Large intestine (tissue), 3 donors: ENCODE data around the gene FAM72A. TPM values are rescaled to one million over a fixed set of nuclear protein-coding genes. Genes with fewer than 3 reads are reported as not detected.
A peak's percentile ranks its signal among the peaks of the same experiment; 100 is the strongest.
"Not testable (repeated sequence)": the region's sequence is repeated elsewhere in the genome, so short reads cannot be mapped to it uniquely, and the experiment has no call there.

Source experiments
- DNase-seq, 2 donors: peaks; one replicate each; pipeline versions ENCODE4 v3.0.0 to v3.0.0-alpha.2; 2013
- H3K27ac ChIP-seq: one replicate; pipeline ENCODE4 v1.5.1; 2013; ENCODE audit warnings: low read length
- H3K27me3 ChIP-seq: 2 replicates; pipeline ENCODE4 v1.6.1; 2013; ENCODE audit warnings: low read length; ENCODE audit not compliant: control insufficient read depth, insufficient read depth
- H3K36me3 ChIP-seq: 2 replicates; pipeline ENCODE4 v1.6.1; 2013; ENCODE audit warnings: low read length; ENCODE audit not compliant: control insufficient read depth, insufficient read depth
- H3K4me1 ChIP-seq: one replicate; pipeline ENCODE4 v1.6.1; 2013; ENCODE audit warnings: low read length; ENCODE audit not compliant: control insufficient read depth, insufficient read depth
- H3K4me3 ChIP-seq: one replicate; pipeline ENCODE4 v1.5.1; 2013; ENCODE audit warnings: low read length
- H3K9me3 ChIP-seq: one replicate; pipeline ENCODE4 v1.6.1; 2013; ENCODE audit warnings: mild to moderate bottlenecking, low read depth, low read length, moderate library complexity; ENCODE audit not compliant: control insufficient read depth
- WGBS: methylation state at CpG from one replicate; pipeline ENCODE4 v1.1.5; 2013; ENCODE audit warnings: low lambda C conversion rate; ENCODE audit not compliant: insufficient coverage; 5-methylcytosine and 5-hydroxymethylcytosine counted together
- polyA plus RNA-seq: library from polyadenylated mRNA; unstranded; fragments of 120-200 nt; gene quantifications from one replicate; pipeline ENCODE4 v1.2.1, GENCODE V29; 2013

The FAM72A gene
- polyA plus RNA-seq, 1 donor: 3.3 TPM

DNA sequence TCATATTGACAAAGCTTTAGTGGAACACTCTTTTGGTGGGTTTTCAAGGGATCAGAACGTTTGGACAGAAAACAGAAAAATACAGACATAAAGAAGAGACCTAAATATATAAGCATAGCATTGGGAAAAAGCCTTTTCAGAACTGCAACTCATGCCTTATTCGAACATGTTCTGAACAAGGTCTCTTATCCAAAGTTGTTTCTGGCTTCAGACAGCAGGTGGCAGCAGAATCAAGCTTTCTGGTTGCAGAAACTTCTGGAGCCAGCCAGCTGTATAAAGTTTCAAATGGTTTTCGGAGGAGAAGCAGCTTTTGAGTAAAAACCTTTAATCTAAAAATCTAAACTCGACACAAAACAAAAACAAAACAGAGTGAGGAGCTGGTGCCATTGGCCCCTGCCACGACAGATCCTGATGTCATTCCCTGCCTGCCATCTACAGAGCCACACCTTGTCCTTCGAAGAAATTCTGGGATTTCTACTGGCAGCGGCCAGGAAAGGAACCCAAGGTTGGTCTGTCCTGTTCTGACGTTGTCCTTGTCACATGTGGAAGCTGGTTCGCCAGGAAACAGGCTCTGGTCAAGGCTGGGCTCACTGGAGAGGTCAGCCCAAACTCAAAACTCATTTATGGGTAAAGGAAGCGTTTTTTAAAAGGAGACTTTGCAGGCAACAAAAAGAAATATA is 35.1 kb downstream of the FAM72A start:
- not testable (repeated sequence) for H3K36me3 ChIP-seq

DNA sequence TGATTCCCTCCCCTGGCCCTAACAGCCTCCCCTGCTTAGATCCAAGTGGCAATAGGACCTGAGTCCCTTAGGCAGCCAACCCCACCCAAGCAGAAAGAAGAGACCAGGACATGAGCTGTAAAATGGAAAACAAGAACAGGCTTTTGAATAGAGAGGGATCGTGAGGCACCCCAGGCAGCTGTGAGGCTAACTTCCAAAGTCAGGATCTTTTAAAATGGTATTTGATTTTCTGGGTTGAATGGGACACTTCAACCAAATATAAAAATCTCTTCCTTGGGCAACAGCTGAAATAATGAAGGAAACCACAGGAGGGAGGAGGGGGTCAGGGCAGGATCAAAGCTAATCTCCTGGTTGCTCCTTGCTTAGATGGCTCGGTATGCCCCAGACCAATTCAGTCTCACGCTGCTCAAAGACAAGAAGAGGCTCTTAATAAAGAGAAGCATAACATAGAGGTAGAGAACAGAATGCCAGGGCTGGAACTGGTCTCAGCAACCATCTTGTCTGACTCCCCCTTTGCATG is 56.8 kb downstream of the FAM72A start:
- no peaks in the 10 kb centered on the region for H3K9me3 ChIP-seq
- no peak overlapping the region for H3K4me3 ChIP-seq
- H3K27me3 ChIP-seq: no peaks in the 10 kb centered on the region
- no peak for DNase-seq
- H3K4me1 ChIP-seq: no peaks in the 10 kb centered on the region
- H3K36me3 ChIP-seq: no peaks in the 10 kb centered on the region
- 80% methylated on average over 1 of the region's 3 CpGs for WGBS
- no peak overlapping the region for H3K27ac ChIP-seq

More for the DNA sequence above, 35.1 kb downstream of the FAM72A start:
- H3K27ac ChIP-seq, DNase-seq, H3K4me1 ChIP-seq, H3K4me3 ChIP-seq, H3K9me3 ChIP-seq, H3K27me3 ChIP-seq: not testable (repeated sequence)
- 0% methylated on average over 1 of the region's 10 CpGs for WGBS

GRCh38 chr1:206144605-206145004 is 58.0 kb downstream of the FAM72A start:
- Histone ChIP-seq H3K27me3 (no peaks in the 10 kb centered on the region), H3K27ac (no peak overlapping the region), H3K9me3 (no peaks in the 10 kb centered on the region), H3K4me3 (no peak overlapping the region), H3K4me1 (no peaks in the 10 kb centered on the region), H3K36me3 (no peaks in the 10 kb centered on the region)
- DNase-seq: peak in 1 of 2 donors; percentile 10
- WGBS: no CpG with 5 or more reads among the region's 2 CpGs

DNA sequence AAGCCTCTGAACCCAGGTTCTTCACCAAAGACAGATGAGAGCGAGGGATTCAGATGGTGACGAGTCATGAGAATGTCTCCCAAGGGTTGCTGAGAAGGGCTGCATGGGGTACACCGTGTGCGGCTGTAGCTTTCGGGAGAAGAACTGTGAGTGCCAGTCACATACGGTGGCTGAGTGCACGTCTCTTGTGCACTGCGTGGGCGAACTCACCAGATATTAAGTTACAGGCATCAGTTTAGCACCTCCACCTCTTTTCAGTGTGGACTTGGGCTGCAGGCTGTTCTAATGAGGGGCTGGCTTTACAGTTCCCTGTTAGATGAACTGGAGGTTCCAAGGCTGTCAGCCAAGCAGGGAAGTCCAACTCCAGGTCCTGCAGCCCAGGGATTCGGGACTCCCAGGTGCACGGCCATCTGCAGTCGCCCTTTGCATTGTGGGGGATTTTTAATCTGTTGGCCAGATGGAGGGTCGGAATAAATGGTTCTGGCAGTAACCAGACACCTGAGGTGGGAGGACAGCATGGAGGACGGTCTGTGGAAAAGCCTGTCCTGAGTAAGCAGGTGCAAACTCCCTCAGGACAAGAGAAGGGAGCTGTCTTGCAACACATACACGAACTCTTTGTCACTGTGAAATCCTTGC is 59.0 kb downstream of the FAM72A start:
- no peak overlapping the region for H3K27ac ChIP-seq
- no peaks in the 10 kb centered on the region for H3K4me1 ChIP-seq
- no peak for DNase-seq
- no peak overlapping the region for H3K4me3 ChIP-seq
- no CpG with 5 or more reads among the region's 15 CpGs for WGBS
- H3K9me3 ChIP-seq: no peaks in the 10 kb centered on the region
- H3K36me3 ChIP-seq: no peaks in the 10 kb centered on the region
- H3K27me3 ChIP-seq: no peaks in the 10 kb centered on the region

DNA sequence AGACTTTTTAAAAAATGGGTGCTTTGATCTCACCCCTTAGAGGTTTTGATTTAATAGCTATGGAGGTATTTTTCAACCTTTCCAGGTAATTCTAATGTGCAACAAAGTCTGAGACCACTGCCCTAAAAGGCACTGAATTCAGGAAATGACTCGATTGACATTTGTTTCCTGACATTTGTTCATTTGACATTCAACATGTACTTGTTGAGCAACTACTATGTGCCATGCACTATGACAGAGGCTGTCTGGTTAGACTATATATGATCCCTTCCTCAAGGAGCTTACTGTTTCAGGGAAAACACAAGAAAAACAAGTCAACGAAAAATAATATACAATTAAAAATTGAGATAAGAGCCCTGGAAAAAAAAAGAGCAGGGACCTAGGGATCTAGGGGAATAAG is 59.9 kb downstream of the FAM72A start:
- H3K36me3 ChIP-seq: no peaks in the 10 kb centered on the region
- no peak for DNase-seq
- H3K4me3 ChIP-seq: no peak overlapping the region
- no peaks in the 10 kb centered on the region for H3K9me3 ChIP-seq
- H3K27ac ChIP-seq: no peak overlapping the region
- 60% methylated on average over 1 of the region's 2 CpGs for WGBS
- no peaks in the 10 kb centered on the region for H3K4me1 ChIP-seq
- H3K27me3 ChIP-seq: no peaks in the 10 kb centered on the region

DNA sequence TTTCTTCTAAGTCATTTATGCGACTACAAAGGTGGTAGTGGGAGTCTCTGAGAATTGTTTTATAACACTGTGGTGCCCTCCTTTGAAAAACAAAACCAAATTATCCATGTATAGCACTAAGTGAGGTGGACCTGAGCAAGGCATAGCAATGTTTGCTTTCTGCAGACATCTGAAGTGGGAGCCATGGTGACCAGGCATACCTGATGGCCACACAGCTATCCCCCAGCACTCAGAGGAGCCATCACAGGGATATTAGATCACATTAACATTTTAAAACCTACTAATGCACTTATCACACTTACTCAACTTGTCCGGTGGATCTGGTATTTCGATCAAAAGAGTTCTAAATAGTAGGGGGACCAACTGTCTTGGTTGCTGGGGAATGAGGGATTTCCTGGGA is 60.6 kb downstream of the FAM72A start:
- H3K9me3 ChIP-seq: no peaks in the 10 kb centered on the region
- WGBS: no CpG with 5 or more reads among the region's 3 CpGs
- no peak for DNase-seq
- H3K27ac ChIP-seq: no peak overlapping the region
- H3K27me3 ChIP-seq: no peaks in the 10 kb centered on the region
- no peaks in the 10 kb centered on the region for H3K36me3 ChIP-seq
- H3K4me1 ChIP-seq: no peaks in the 10 kb centered on the region
- H3K4me3 ChIP-seq: no peak overlapping the region

GRCh38 chr1:206136241-206136640 is 66.4 kb downstream of the FAM72A start:
- H3K27ac ChIP-seq: no peak overlapping the region
- WGBS: no CpG with 5 or more reads among the region's 2 CpGs
- H3K36me3 ChIP-seq: no peaks in the 10 kb centered on the region
- no peaks in the 10 kb centered on the region for H3K27me3 ChIP-seq
- H3K4me3 ChIP-seq: no peak overlapping the region
- H3K9me3 ChIP-seq: no peaks in the 10 kb centered on the region
- peaks cover 11% of the 10 kb centered on the region for H3K4me1 ChIP-seq
- DNase-seq: no peak

Other genes starting within 250 kb of the FAM72A start
- 5.4 TPM for gene RAB7B, start 199.4 kb downstream of the FAM72A start, polyA plus RNA-seq
- gene CTSE, start 178.9 kb downstream of the FAM72A start, polyA plus RNA-seq: 19.6 TPM
- gene RHEX, start 149.7 kb downstream of the FAM72A start, polyA plus RNA-seq: 0.45 TPM
- 0.81 TPM for gene AVPR1B, start 85.5 kb downstream of the FAM72A start, polyA plus RNA-seq
- gene SRGAP2, start 702 bp upstream of the FAM72A start, polyA plus RNA-seq: 24.4 TPM